Epithelial cell of proximal tubule (primary cell): ENCODE measurements around the gene CLDN20. TPM values are rescaled to one million over a fixed set of nuclear protein-coding genes. Genes with fewer than 3 reads are reported as not detected.
A peak's percentile ranks its signal among the peaks of the same experiment; 100 is the strongest.

ENCODE experiments used
- DNase-seq: peaks from one replicate; pipeline ENCODE4 v3.0.0-alpha.2; 2011; ENCODE audit warnings: low read depth
- H3K4me3 ChIP-seq: 2 replicates; pipeline ENCODE4 v1.5.1; 2011; ENCODE audit warnings: low read depth, mild to moderate bottlenecking, low read length
- total RNA-seq: library from RNA; depleted of rRNA; stranded (reverse); fragments of >200 nt; gene quantifications from 2 replicates; pipeline ENCODE4 v1.2.3, GENCODE V29; 2015
- TF ChIP-seq, protein P1 (sequence below): conservative IDR thresholded peaks from 2 replicates; pipeline ENCODE4 v1.5.1; 2012; ENCODE audit warnings: low read depth, mild to moderate bottlenecking, low read length

Gene CLDN20
- total RNA-seq, 1 donor from 2014 or later, result not detected

DNA sequence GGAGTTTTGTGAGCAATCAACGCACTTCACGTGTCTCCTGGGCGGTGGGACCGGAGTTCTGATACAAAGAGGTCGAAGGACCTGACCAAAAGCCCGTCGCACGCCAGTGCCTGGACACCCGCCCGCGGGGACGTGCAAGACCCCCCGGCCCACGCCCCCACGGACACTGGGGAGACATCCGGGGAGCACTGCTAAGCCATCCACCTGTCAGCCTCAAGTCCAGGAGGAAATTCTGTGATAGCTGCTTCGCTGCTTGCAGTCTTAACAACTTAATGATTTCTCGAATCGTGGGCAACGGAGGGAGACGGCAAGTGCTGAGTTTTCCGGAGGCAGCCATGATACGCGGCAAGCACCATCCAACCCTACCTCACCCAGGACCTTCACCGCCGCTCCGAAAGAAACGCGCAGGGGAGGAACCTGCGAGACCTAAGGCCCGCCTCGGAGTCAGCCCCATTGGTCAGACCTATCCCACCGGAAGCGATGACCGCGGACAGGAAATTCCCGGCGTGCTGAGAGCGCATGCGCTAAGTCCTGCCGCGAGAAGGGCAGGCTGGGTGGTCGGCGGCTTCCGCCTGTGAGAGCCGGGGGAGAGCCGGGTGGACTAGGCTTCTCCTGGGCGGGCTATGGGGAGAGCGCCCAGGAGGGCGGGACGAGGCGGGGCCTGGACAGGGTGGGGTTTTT is 50.4 kb downstream of the CLDN20 start, which contains the start of gene TFB1M:
Gene TFB1M, minus strand, starts transcription at position 393 of the 681 bp plus-strand sequence. Its CDS starts 56 bp downstream, at position 337.
- peak within 1 kb of the TSS; percentile 83 for H3K4me3 ChIP-seq
- peak; percentile 84 for DNase-seq
- TF ChIP-seq, protein P1, sequence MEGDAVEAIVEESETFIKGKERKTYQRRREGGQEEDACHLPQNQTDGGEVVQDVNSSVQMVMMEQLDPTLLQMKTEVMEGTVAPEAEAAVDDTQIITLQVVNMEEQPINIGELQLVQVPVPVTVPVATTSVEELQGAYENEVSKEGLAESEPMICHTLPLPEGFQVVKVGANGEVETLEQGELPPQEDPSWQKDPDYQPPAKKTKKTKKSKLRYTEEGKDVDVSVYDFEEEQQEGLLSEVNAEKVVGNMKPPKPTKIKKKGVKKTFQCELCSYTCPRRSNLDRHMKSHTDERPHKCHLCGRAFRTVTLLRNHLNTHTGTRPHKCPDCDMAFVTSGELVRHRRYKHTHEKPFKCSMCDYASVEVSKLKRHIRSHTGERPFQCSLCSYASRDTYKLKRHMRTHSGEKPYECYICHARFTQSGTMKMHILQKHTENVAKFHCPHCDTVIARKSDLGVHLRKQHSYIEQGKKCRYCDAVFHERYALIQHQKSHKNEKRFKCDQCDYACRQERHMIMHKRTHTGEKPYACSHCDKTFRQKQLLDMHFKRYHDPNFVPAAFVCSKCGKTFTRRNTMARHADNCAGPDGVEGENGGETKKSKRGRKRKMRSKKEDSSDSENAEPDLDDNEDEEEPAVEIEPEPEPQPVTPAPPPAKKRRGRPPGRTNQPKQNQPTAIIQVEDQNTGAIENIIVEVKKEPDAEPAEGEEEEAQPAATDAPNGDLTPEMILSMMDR, result no peak

DNA sequence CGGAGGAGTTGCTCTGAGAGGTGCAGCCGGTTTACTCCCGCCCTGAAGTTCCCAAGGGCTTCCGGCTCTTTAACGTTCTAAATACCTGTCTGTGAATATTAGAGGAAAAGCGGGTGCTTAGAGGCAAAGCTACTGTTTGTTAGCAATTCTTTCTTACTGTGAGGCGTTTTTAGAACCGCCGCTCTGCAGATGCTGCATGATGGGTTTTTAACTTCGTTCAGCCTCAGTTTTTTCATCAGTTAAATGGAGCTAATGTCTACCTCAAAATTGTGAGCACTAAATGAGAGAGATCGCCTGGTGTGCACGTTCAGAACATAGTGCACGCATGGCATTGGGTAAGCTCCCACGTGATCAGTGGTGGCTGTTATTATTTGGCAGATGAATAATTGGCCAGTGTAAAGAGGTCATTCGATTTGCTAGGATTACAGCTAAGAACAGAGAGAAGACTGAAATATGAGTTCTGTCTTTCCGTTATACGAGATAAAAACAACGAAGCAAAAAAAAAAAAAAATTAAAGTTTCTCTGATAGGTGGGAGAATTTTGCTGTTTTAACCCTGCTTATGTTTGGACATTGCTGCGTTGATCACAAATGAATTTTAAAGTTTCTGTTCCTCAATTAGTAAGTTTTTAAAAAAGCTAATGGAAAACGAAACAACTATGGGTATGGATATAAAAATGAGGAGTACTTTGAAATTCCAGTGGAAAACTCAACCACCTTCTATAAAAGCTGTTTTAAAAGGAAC is 51.1 kb downstream of the CLDN20 start:
- DNase-seq, result peak; percentile 67
- peak overlapping the region; percentile 83 for H3K4me3 ChIP-seq
- TF ChIP-seq, protein P1, result no peak

DNA sequence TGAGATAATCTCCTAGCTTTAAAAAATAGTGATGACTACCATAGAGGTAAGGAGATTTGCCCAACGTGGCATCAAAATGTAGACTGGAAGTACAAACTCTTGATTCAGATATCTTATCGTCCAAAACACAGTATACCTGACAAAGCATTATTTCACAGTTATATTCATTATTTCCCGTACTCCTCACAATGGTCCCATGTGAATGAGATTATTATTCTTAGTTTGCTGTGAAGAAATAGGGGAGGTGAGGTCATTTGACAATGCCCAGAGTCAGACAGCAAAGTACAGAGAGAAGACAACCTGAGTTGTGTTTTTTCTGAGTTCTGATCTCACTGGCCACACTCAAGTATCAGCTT is 51.7 kb downstream of the CLDN20 start:
- peak; percentile 4 for DNase-seq
- peak overlapping the region; percentile 83 for H3K4me3 ChIP-seq
- TF ChIP-seq, protein P1, result no peak

DNA sequence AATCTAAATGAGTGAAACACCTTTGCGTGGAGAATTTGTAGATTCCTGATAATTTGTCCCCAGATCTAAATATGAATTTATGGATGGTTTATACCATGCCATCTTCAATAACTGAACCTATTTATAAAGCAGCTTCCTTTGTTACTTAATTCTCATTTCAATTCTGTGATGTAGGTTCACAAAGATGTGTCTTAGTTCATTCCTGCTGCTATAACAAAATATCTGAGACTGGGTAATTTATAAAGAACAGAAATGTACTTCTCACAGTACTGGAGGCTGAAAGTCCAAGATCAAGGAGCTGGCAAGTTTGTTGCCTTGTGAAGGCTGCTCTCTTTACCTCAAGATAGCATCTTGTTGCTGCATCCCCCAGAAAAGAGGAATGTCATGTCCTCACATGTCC is 52.6 kb downstream of the CLDN20 start:
- DNase-seq, result no peak
- TF ChIP-seq, protein P1, result no peak

DNA sequence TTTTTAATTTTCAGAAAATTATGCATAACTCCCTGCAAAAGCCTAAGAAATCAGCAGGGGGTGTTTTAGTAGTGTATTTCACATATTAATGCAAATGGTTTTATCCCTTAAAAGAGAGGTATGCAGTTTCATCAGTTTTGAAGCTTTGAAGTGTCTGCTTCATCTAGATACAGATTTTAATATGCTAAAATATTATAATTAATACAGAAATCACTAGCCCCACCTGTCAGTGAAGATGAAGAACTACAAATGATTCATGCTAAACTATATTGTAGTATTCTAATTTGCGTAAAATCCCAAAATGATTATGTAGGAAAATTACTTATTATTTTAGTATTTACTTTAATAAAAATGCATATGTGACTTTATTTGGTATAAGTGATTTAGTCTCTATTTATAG is 53.4 kb downstream of the CLDN20 start:
- TF ChIP-seq, protein P1, result no peak
- no peak for DNase-seq
- H3K4me3 ChIP-seq, result no peak overlapping the region

More for the DNA sequence above, 52.6 kb downstream of the CLDN20 start:
- H3K4me3 ChIP-seq, result no peak overlapping the region

DNA sequence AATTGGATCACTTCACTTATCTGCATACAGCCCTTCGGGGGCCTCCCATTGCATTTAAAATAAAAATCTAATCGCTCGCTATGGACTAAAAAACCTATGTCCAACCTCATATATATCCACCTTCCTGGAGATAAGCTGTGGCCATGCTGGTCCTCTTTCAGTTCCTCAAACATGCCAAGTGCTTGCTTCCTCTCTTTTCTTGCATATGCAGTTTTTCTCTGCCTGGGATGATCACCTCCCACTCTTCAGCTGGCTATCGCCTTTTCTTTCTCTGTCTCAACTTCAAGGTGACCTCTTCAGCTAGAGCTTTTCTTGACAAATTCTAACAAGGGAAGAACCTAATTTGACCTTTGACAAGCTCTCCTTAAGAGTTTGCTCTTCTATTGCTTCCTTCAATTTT is 56.1 kb downstream of the CLDN20 start:
- DNase-seq, result no peak
- no peak overlapping the region for H3K4me3 ChIP-seq
- TF ChIP-seq, protein P1, result no peak
